DOHH2 (cell line): ENCODE measurements around the gene CTTNBP2NL.
A peak's percentile ranks its signal among the peaks of the same experiment; 100 is the strongest.

Experiments used
- CTCF ChIP-seq: fragments of 200-600 bp; sonication (generic); IDR thresholded peaks from one replicate; pipeline ENCODE4 v1.5.1; 2014; ENCODE audit warnings: antibody characterized with exemption, mild to moderate bottlenecking, low read depth, low read length; ENCODE audit not compliant: poor library complexity, severe bottlenecking
- EZH2phosphoT487 ChIP-seq: fragments of 200-600 bp; sonication (generic); IDR thresholded peaks from 2 replicates; pipeline ENCODE4 v1.6.1; 2017; ENCODE audit warnings: borderline replicate concordance, mild to moderate bottlenecking, antibody characterized with exemption, low read length, moderate library complexity, mixed read lengths

- TF ChIP-seq CTCF (peak; percentile 91), EZH2phosphoT487 (no peak)
These were observed 70.2 kb downstream of the CTTNBP2NL start for GRCh38 chr1:112466078-112466660.
